HG03521 (cell line): Measurements from ENCODE around the gene MRGPRG.

Source experiments
- ATAC-seq: cut with Tn5 transposase; IDR thresholded peaks from one replicate; pipeline ENCODE4 v1.9.1; 2021; ENCODE audit warnings: mild to moderate bottlenecking, moderate library complexity; ENCODE audit not compliant: unreplicated experiment

The MRGPRG gene

DNA sequence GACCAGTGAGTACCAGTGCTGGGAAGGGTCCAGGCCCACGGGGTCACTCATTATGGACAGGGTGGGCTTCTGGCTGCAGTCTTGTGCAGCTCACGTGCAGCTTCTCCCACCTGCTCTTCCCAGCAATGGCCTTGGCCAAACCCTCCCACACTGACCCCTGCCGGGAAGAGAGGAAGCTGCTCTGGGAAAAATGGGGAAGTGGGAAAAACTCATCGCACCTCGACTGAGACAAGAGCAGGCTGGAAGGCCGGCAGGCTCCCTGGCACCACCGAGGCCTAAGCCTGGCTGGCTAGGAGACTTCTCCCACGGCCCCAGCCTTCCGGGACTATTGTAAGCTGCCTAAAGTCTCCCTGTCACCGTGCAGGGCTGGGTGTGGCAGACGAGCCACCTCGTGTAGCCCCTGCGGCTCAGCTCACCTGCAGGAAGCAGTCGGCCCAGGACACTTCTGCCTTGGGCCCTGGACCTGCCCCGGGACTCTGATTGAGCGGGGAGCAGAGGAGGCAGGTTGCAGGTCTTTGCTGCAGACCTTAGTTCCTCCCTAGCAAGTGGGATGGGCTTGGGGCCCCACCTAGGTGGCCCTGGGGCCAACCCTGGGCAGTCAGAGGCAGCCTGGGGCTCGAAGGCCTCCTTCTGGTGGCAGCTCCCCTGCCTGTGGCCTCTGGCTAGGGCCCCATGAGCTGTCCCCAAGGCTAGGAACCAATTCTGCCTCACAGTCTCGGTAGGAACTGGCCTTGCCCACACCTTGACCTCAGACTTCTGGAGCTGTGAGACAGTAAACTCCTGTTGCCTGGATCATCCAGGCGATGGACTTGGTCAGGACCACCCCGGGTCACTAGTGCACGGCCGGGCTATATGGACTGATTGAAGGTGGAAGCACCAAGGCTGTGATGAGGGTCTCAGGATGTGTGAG lies 23.1 kb downstream of the MRGPRG start:
- ATAC-seq: no peak

DNA sequence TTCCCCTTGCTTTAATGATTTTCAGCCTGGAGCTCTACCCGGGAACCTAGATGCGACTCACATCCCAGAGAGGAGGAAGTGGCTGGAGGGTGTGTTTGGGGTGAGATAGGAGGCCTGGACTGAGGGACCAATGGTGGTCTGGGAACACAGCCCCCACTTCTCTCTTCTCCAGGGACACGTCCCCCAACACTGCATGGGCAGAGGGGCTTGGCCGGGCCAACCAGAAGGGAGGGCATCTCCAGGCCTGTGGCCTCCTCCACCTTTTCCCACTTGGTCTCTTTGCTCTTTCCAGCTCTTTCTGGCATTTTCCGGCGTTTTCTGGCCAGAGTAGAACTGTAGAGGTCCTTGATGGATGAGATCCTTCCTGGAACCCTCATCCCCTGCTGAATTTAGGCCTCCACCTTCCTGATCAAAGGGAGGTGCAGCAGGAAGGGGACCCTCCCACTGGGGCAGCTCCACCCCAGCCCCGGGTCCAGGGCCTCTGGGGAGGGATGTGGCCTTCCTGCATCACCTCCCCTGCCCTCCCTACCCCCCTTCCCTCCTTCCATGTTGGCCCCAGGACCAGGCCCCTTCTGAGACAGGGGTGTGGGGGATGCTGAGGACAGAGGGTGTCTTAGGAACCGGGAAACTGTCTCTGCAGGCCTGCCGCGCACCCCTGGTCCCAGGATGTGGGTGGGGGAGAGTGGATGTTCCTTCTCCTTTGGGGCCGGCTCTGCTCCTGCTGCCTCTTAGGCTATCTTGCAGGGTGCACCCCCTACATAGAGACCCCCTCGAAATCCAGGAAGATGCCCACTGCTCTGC lies 24.4 kb downstream of the MRGPRG start:
- no peak for ATAC-seq

DNA sequence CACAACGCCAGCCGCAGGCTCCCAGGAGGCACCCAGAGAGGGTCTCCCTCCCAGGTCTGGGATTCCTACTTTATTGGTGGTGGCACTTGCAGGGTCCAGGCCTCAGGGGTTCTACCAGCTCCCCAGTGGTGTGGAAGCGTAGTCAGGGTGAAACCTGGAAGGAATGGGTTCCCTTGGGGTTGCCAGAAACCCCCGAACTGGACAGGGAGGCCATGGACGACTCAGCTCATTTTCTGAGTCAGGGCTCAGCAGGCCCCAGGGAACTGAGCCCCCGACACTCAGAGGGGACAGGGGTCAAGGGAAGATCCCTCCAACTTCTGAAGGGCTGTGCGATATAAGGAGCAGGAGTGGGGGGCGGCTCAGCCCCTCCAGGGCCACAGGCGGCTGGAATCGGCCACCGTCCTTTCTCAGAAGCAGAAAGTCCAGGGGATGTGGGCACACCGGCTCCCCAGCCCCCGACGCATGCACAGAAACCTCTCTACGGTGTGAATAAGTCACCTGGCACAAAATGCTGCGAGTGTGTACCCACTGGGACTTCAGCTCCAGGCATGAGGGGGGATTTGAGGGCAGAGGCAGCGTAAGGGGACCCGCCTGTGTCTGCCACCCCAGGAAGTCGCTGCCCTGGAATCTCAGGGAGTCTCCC lies 25.1 kb downstream of the MRGPRG start:
- ATAC-seq: no peak

DNA sequence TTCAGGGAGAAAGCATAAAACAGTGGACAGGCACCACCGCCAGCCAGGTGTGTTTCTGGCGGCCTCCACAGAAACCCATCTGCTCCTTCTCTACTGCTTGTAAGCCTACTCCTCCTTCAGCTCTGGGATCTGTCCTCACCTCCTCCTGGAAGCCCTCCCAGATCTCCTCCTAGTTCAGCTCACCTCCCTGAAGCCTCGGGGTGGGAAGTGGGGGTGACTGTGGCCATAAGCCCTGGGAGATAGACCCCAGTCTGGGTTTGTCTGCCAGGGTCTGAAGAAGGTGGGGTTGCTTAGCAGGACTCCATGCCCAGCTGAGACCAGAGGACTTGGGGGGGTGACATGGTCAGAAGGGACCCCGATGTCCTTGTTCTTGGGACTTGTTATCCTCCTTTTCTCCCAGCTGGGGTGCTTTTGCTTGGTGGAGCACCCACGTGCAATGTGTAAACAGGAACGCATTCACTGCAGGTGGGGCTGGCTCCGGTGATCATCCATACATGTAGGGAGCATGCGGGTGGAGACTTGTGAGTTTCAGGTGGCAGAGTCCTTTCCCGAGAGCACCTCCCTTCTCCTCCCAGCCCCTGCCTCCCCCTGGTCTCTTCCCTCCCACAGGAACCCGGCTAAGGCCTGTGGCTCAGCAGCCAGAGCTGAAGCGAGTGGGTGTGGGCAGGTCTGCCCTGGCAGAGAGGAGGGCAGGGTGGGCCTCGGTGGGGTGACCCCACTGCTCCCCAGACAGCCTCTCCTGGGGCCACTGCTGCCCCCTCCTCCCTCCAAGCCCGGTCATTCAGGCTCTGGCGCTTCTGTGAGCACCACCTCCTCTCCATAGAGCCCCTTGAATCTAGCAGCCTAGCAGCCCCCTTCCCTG lies 25.9 kb downstream of the MRGPRG start:
- no peak for ATAC-seq

DNA sequence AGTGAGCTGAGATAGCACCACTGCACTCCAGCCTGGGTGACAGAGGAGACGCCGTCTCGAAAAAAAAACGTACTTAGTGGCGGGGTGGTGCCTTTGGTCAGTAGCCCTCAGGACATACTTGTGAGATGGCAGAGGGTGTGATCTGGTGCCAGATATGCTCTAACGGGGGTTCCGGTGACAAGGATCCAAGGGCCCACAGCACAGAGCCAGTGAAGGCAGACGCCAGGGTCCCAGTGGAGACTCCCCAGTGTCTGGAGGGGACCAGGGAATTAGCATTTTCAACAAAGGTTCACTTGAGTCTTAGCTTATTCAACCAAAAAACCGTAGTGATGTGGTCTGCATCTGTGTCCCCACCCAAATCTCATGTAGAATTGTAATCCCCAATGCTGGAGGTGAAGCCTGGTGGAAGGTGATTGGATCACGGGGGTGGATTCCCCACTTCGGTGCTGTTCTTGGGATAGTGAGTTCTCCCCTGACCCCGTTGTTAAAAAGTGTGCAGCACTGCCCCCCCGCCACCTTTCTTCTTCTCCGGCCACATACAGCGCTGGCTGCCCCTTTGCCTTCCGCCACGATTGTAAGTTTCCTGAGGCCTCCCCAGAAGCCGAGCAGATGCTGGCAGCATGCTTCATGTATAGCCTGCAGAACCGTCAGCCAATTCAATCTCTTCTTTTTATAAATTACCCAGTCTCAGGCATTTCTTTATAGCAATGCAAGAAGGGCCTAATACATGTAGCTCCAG lies 26.9 kb downstream of the MRGPRG start:
- ATAC-seq: no peak

DNA sequence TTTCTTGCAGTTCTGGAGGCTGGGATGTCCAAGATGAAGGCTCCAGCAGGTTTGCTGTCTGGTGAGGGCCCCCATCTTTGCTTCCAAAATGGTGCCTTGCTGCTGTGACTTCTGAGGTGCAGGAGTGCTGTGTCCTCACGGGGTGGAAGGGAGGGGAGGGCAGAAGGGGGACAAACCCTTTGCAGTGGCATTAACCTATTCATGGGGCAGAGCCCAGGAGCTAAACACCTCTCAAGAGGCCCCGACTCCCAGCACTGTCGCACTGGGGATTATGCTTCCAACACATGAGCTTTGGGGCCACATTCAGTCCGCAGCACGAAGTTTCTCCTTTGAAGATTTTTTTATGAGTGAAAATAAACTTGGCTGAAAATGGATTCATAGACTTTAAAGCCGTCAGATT lies 28.0 kb downstream of the MRGPRG start:
- ATAC-seq: no peak

DNA sequence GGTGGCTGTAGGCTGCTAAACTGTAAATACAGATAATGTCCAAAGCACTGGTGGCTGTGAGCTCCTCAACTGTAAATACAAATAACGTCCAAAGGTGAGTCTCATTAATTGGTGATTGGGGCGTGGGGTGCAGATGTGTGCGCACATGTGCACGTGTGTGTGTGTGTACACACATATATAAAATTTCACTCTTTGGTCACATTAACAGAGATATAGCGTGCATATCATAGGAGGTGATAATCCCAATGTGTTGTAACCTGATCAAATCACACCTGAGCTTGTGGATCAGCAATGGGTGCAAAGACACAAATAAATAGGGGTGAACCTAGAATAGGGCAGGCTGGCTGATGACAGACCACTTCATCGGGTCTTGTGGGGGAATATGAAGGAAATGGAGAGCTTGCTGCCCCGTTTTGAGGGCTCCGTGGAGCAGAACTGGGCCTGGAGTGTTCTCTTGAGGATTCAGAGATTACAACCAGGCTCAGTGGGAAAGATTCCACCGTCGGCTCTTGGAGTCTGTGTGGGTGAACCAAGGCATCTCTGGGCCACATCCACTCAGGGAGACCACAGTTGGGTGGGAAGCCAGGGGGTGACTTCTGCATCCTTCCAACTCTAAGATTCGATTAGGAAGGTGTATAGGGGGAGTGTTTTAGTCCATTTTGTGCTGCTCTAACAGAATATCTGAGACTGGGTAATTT lies 28.6 kb downstream of the MRGPRG start:
- no peak for ATAC-seq

DNA sequence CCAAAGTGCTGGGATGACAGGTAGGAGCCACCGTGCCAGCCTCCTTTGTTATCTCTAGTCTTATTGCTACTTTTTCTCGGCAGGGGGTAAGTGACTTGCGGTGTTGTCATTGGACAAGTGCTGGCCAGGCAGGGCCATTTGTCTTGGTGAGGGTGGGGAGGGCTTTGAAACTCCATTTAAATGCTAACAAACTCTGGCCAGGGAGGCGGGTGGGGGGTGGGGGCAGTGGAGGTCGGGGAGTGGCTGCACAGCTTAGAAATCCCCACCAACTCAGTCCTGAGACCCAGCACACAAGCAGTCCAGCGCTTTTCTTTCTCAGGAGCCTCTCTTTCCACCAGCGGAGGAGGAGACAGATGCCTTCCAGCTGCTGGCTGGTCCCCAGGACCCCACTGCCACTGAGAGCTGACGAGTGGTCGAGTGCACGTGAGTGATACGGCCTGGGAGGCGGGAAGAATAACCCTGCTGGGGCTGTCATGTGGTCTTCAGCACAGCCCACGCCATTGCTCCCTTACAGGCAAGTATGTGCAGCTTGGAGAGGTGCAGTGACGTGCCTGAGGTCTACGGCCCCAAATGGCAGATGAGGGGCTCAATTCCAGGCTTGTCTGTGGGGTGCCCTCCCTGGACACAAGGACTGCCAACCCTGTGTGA lies 29.3 kb downstream of the MRGPRG start:
- no peak for ATAC-seq

DNA sequence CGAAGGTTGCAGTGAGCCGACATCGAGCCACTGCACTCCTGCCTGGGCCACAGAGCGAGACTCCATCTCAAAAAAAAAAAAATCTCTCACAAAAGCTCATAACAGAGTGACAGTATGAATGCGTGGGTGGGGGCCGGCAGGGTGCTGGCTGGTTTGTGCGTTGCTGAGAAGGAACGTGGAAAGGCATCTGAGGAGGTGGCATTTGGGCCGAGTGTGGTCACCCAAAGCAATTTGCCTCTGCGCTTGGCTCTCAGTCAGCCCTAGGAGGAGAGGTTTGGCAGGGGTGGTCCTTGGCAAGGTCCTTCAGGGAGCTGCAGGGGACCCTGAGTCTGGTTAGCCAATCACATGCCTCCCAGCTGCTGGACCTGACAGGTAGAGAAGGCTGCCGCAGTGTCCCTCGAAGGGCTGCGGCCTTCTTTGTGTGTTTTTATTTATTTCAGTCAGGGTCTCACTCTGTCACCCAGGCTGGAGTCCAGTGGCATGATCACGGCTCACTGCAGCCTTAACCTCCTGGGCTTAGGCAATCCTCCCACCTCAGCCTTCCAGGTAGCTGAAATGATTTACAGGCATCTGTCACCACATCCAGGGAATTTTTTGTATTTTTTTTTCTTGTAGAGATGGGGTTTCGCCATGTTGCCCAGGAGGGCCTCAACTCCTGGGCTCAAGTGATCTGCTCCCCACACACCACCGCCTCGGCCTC lies 30.0 kb downstream of the MRGPRG start:
- ATAC-seq: no peak

DNA sequence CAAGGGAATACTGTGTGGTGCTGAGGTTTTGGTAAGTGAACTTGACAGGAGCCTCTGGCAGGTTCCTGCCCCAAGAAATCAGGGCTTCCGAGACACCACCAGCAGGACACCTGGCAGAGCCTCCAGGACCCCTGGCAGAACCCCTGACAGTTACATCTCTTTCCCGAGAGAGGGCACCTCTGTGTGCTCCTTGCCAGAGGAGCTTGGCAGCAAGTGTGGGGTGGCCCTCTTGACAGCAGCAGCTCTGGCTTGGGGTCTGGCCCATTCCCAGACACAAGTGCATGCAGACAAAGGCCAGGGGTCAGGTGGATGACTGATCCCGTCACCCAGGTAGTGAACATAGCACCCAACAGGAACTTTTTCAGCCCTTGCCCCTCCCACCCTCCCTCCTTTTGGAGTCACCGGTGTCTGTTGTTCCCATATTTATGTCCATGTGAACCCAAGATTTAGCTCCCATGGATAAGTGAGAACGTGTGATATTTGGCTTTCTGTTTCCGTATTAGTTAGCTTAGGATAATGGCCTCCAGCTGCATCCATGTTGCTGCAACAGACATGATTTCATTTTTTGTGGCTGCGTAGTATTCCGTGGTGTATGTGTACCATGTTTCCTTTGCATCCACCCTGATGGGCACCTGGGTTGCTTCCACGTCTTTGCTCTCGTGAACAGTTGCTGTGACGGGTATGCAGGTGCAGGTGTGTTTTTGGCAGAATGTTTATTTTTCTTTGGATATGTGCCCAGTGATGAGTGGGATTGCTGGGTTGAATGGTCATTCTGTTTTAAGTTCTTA lies 32.3 kb downstream of the MRGPRG start:
- ATAC-seq: no peak

DNA sequence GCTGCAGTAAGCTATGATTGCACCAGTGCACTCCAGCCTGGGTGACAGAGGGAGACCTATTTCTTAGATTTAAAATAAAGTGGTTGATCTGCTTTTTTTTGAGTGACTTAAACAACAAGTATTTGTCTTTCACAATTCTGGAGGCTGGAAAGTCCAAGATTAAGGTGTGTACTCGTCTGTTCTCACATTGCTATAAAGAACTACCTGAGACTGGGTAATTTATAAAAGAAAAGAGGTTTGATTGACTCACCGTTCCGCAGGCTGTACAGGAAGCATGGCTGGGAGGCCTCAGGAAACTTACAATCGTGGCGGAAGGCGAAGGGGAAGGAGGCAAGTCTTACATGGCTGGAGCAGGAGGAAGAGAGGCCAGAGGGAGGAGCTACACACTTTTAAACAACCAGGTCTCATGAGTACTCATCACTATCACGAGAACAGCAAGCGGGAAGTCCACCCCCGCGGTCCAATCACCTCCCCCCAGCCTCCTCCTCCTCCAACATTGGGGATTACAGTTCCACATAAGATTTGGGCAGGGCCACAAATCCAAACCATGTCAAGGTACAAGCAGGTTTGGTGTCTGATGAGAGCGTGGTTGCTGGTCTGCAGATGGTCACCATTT lies 33.8 kb downstream of the MRGPRG start:
- ATAC-seq: no peak

DNA sequence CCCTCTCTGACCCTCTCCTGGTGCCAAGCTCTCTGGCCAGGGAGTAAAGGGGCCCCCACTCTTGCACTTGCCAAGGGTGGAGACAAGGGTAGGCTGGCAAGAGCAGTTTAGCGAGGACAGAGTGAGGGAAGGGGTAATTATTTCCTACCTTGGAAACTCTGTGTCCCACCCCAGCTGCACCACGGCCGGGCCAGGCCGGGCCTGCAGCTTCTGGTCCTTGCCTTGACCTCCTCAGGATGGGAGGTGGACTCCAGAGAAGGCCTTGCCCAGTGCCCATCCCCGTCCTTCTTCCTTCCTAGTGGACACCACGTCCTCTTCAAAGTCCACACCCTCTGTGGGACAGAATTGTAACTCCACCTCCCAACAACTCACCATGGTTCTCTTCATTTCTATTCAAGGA lies 35.1 kb downstream of the MRGPRG start:
- ATAC-seq: no peak

DNA sequence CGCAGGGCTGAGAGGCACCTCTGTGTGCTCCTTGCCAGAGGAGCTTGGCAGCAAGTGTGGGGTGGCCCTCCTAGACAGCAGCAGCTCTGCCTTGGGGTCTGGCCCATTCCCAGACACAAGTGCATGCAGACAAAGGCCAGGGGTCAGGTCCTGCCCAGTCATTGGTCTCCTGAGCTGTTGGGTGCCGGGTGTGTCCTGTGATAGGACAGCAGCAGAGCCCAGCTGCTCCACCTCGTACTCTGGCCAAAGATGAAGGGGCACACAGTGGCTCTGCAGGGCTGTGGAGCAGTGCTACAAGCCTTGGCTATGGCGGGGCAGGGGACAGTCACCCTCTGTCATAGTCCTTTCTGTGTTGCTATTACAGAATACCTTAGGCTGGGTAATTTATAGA lies 36.2 kb downstream of the MRGPRG start:
- no peak for ATAC-seq

DNA sequence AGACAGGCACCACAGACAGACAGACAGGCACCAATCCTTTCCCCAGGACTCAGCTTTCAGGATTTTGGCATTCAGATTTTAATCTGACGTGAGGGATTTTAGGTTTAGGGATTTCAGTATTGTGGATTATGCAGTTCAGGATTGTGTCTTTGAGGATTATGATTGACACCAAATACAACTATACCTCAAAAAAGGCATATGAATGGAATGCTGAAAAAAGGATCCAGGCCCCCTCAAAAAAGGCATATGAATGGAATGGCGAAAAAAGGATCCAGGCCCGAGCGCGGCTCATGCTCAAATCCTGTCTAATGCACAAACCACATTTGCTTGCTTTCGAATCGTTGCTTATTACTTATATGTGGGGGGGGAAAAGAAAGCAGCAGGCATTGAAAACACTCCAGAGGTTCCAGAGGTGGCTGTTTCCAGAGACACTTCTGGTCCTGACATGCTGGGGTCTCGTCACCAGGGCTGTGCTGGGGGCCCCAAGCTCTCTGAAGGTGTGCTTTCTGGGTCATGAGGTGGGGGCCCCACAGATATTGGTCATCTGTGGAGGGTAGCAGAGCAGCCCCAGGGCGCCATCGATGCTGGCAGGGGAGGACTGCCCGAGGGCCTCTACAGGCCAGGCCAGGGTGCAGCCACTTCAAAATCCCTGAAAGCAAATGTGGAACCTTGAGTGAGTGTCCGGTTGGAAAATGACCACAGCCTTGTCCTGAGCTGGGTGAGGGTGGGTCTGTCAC lies 36.7 kb downstream of the MRGPRG start:
- no peak for ATAC-seq

DNA sequence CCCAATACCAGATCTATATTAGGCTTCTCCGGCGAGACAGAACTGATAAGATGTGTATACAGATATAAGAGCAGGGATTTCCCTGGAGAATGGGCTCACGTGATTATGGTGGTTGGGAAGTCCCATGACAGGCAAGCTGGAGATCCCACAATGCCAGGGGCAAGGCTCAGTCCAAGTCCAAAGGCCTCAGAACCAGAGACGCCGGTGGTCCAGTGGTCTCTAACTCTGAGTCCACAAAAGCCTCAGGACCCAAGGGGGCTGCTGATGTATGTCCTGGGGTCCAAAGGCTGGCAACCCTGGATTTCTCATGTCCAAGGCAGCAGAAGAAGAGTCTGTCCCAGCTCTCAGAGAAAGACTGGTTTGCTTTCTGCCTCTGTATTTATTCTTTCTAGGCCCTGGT lies 37.7 kb downstream of the MRGPRG start:
- no peak for ATAC-seq

DNA sequence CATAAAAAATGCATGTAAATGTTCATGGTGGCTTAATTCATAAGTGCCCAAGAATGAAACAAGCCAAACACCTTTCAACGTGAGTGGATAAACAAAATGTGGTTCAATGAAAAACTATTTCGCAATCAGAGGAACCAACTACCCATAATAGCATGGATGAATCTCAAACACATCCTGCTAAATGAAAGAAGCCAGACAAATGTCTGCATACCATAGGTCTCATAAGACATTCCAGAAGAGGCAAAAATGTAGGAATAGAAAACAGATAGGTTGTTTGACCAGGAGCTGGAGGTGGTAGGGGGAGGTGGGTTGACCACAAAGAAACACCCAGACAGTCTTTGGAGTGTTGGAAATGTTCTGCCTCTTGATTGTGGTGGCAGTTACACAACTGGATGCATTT lies 40.3 kb downstream of the MRGPRG start:
- ATAC-seq: no peak
